Esophagus squamous epithelium (tissue), 5 donors: ENCODE results near the gene ZNF616. TPM values are rescaled to one million over a fixed set of nuclear protein-coding genes. Genes with fewer than 3 reads are reported as not detected.

Experiments
- DNase-seq: peaks from one replicate; lab custom pipeline; 2025; lab: John Stamatoyannopoulos, UW
- H3K27ac ChIP-seq, 4 donors: fragments of 200-600 bp; sonication (generic); one replicate each; pipeline ENCODE4 v1.5.1; 2016 to 2019; ENCODE audit warnings: mild to moderate bottlenecking in 1 of 4
- H3K27me3 ChIP-seq, 4 donors: fragments of 200-600 bp; sonication (generic); 1 replicate in 3 of 4; 2 replicates in 1 of 4; pipeline versions ENCODE4 v1.5.1 to v1.6.0; 2017 to 2021; ENCODE audit warnings: antibody characterized with exemption in 1 of 4
- H3K36me3 ChIP-seq, 3 donors: fragments of 200-600 bp; sonication (generic); one replicate each; pipeline ENCODE4 v1.5.1; 2016 to 2019
- H3K4me1 ChIP-seq, 3 donors: fragments of 200-600 bp; sonication (generic); one replicate each; pipeline ENCODE4 v1.5.1; 2017 to 2019
- H3K4me3 ChIP-seq, 4 donors: fragments of 200-600 bp; sonication (generic); 1 replicate in 3 of 4; 2 replicates in 1 of 4; pipeline ENCODE4 v1.5.1; 2016 to 2019; ENCODE audit warnings: mild to moderate bottlenecking in 2 of 4, moderate library complexity in 1 of 4
- H3K9me3 ChIP-seq, 3 donors: fragments of 200-600 bp; sonication (generic); one replicate each; pipeline ENCODE4 v1.5.1; 2016 to 2019
- POLR2A ChIP-seq, 4 donors: fragments of 450-650 bp; IDR thresholded peaks; one replicate each; pipeline ENCODE4 v1.6.1; 2017; ENCODE audit warnings: antibody characterized with exemption in 4 of 4, mild to moderate bottlenecking in 4 of 4, moderate library complexity in 3 of 4
- WGBS, 2 donors: methylation state at CpG; one replicate each; pipeline ENCODE4 v1.1.5; 2018; 5-methylcytosine and 5-hydroxymethylcytosine counted together
- intact Hi-C: fragments of 100-400 bp; cut with DNase I; formaldehyde crosslinking; loops from one replicate; pipeline ENCODE4 v1.15.0; 2022
- total RNA-seq, 4 donors: library from RNA; depleted of rRNA; stranded (reverse); fragments of >200 nt; gene quantifications; one replicate each; pipeline ENCODE4 v1.1.0, GENCODE V29; 2016
- TF ChIP-seq, protein P1 (sequence below), 6 experiments: fragments of 450-650 bp in 4 of 6; fragments of 200-600 bp in 2 of 6; sonication (generic) in 2 of 6; IDR thresholded peaks; one replicate each; pipeline ENCODE4 v1.5.1; 2016 to 2019; ENCODE audit warnings: antibody characterized with exemption in 6 of 6, mild to moderate bottlenecking in 4 of 6, moderate library complexity in 4 of 6
- donor health status: DM: yes; HTN: yes; CAD: no.

Gene ZNF616
- total RNA-seq, 4 donors from 2014 or later = 2.4 to 5.1 (median 3.7) TPM

DNA sequence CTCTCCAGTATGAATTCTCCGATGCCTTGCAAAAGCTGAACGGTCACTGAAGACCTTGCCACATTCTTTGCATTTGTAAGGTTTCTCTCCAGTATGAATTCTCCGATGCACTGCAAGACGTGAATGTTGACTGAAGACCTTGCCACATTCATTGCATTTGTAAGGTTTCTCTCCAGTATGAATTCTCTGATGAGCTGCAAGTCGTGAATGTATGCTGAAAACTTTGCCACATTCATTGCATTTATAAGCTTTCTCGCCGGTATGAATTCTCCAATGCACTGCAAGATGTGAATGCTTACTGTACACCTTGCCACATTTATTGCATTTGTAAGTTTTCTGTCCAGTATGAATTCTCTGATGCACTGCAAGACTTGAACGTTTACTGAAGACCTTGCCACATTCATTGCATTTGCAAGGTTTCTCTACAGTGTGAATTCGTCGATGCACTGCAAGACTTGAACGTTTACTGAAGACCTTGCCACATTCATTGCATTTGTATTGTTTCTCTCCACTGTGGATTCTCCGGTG lies 24.1 kb downstream of the ZNF616 start:
- WGBS, 2 donors = 93 to 98% methylated on average over 12 of the region's 12 CpGs
- H3K36me3 ChIP-seq = peaks cover 18 to 58% (median 29%) of the 10 kb centered on the region in 3 donors

DNA sequence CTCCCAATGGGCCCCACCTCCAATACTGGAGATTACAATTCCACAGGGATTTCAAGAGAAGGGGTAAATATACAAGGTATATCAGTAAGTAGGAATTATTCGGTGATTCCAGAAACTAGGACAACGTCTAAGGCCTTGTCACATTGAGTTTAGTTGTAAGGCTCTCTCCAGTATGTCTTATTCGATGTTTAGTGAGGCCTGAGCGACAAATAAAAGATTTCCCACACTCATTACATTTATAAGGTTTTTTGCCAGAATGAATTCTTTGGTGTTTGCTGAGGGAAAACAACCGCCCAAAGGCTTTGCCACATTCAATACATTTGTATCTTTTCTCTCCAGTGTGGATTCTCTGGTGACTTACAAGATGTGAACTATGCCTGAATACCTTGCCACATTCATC lies 25.0 kb downstream of the ZNF616 start:
- 94 to 96% methylated on average over 5 of the region's 5 CpGs for WGBS, 2 donors
- Histone ChIP-seq H3K9me3 (peaks cover 27 to 100% (median 94%) of the 10 kb centered on the region in 3 donors), H3K4me3 (peak overlapping the region in 1 of 4 donors; percentile 15), H3K4me1 (no peaks in the 10 kb centered on the region), H3K27ac (no peak overlapping the region), H3K36me3 (peaks cover 14 to 49% (median 29%) of the 10 kb centered on the region in 3 donors), H3K27me3 (no peaks in the 10 kb centered on the region)
- DNase-seq = no peak
- TF ChIP-seq, protein P1, sequence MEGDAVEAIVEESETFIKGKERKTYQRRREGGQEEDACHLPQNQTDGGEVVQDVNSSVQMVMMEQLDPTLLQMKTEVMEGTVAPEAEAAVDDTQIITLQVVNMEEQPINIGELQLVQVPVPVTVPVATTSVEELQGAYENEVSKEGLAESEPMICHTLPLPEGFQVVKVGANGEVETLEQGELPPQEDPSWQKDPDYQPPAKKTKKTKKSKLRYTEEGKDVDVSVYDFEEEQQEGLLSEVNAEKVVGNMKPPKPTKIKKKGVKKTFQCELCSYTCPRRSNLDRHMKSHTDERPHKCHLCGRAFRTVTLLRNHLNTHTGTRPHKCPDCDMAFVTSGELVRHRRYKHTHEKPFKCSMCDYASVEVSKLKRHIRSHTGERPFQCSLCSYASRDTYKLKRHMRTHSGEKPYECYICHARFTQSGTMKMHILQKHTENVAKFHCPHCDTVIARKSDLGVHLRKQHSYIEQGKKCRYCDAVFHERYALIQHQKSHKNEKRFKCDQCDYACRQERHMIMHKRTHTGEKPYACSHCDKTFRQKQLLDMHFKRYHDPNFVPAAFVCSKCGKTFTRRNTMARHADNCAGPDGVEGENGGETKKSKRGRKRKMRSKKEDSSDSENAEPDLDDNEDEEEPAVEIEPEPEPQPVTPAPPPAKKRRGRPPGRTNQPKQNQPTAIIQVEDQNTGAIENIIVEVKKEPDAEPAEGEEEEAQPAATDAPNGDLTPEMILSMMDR (IDR thresholded peaks at IDR 0.05) = no peak
- no peak for TF ChIP-seq POLR2A (IDR thresholded peaks at IDR 0.05)
- intact Hi-C loops = no loop called here

More for the DNA sequence above, 24.1 kb downstream of the ZNF616 start:
- no peaks in the 10 kb centered on the region for H3K27me3 ChIP-seq
- intact Hi-C loops = no loop called here
- TF ChIP-seq POLR2A (IDR thresholded peaks at IDR 0.05) = no peak
- TF ChIP-seq, protein P1 (IDR thresholded peaks at IDR 0.05) = no peak
- peak overlapping the region in 1 of 4 donors; percentile 27 for H3K4me3 ChIP-seq
- no peak for DNase-seq
- H3K9me3 ChIP-seq = peaks cover 27 to 100% (median 91%) of the 10 kb centered on the region in 3 donors
- H3K4me1 ChIP-seq = no peaks in the 10 kb centered on the region
- H3K27ac ChIP-seq = no peak overlapping the region

DNA sequence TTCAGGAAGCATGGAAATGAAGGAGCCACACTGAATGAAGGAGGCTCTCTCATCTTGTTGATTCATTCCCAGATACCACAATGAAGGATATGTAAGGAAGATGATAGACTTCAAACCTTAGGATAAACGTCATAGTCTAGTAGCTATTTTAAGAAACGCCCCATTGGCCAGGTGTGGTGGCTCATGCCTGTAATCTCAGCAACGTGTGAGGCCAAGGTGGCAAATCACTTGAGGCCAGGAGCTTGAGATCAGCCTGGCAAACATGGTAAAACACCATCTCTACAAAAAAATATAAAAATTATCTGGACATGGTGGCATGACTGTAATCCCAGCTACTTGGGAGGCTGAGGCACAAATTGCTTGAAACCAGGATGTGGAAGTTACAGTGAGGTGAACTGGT lies 27.1 kb downstream of the ZNF616 start:
- intact Hi-C loops = no loop called here
- H3K9me3 ChIP-seq = peaks cover 27 to 92% (median 92%) of the 10 kb centered on the region in 3 donors
- no peak overlapping the region for H3K27ac ChIP-seq
- no peak overlapping the region for H3K4me3 ChIP-seq
- TF ChIP-seq POLR2A (IDR thresholded peaks at IDR 0.05) = no peak
- TF ChIP-seq, protein P1 (IDR thresholded peaks at IDR 0.05) = no peak
- H3K4me1 ChIP-seq = no peaks in the 10 kb centered on the region
- 82 to 95% methylated on average over 3 of the region's 3 CpGs for WGBS, 2 donors
- DNase-seq = no peak
- peaks cover 9 to 28% (median 11%) of the 10 kb centered on the region in 3 donors for H3K36me3 ChIP-seq
- H3K27me3 ChIP-seq = no peaks in the 10 kb centered on the region

DNA sequence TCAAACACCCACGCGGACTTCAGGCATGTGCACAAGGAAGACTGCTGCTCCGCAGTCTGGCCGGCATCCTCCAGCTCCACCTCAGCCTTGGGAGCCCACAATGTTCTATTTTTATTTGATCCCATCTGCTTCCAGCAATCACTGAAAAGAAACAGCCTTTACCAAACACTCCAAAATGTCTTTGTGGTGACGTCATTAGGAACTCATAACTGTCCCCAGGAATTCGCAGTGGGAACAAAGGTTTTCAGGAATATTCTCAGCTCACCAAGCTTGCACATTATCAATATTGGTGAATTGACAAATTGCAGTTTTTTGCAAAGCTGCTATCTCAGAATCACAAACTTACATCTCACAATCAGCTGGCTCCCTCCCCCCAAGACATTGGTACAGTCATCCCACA lies 29.0 kb downstream of the ZNF616 start:
- H3K4me3 ChIP-seq = no peak overlapping the region
- no peak overlapping the region for H3K27ac ChIP-seq
- 88 to 93% methylated on average over 6 of the region's 6 CpGs for WGBS, 2 donors
- peaks cover 18 to 89% (median 87%) of the 10 kb centered on the region in 3 donors for H3K9me3 ChIP-seq
- H3K27me3 ChIP-seq = no peaks in the 10 kb centered on the region
- DNase-seq = no peak
- peaks cover 0 to 10% (median 2%) of the 10 kb centered on the region in 3 donors for H3K36me3 ChIP-seq
- H3K4me1 ChIP-seq = no peaks in the 10 kb centered on the region
- intact Hi-C loops = no loop called here
- no peak for TF ChIP-seq POLR2A (IDR thresholded peaks at IDR 0.05)
- TF ChIP-seq, protein P1 (IDR thresholded peaks at IDR 0.05) = no peak

DNA sequence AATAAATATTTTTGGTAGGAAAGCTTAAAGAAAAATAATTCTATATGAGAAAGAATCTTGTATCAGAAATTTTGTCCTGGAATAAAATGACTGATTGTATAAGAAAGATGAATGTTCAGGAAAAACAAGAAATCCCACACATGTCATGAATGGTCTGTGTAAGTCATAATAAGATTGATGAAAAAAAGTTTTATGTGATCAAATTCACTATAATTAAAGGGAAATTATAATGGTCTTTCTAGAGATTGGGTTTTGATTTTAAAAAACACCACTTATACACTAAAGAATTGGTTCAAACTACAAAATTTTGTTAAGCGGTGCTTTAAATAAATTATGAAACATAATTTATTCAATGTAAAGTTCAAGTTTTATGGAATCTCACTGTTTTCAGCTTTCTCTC lies 37.0 kb downstream of the ZNF616 start:
- Histone ChIP-seq H3K27me3 (no peaks in the 10 kb centered on the region), H3K4me1 (no peaks in the 10 kb centered on the region), H3K9me3 (peaks cover 0 to 77% (median 25%) of the 10 kb centered on the region in 3 donors), H3K27ac (no peak overlapping the region), H3K4me3 (no peak overlapping the region), H3K36me3 (no peaks in the 10 kb centered on the region)
- WGBS, 2 donors = 94 to 97% methylated on average over 1 of the region's 1 CpG
- intact Hi-C loops = no loop called here
- no peak for DNase-seq
- TF ChIP-seq POLR2A (IDR thresholded peaks at IDR 0.05) = no peak
- TF ChIP-seq, protein P1 (IDR thresholded peaks at IDR 0.05) = no peak
